Central memory CD4-positive, alpha-beta T cell (primary cell): ENCODE measurements around the gene PKP3.
A peak's percentile ranks its signal among the peaks of the same experiment; 100 is the strongest.
"Not testable (repeated sequence)": the region's sequence is repeated elsewhere in the genome, so short reads cannot be mapped to it uniquely, and the experiment has no call there.

Source experiments
- DNase-seq: peaks from one replicate; pipeline ENCODE4 v3.0.0; 2022

PKP3 gene

GRCh38 chr11:432501-433100, 38.6 kb downstream of the PKP3 start:
- no peak for DNase-seq

GRCh38 chr11:433111-433510, 39.1 kb downstream of the PKP3 start:
- no peak for DNase-seq

GRCh38 chr11:433641-434040, 39.6 kb downstream of the PKP3 start:
- DNase-seq = no peak

GRCh38 chr11:434496-434895, 40.5 kb downstream of the PKP3 start:
- no peak for DNase-seq

- not testable (repeated sequence) for DNase-seq
Measured at GRCh38 chr11:434999-435740, 41.2 kb downstream of the PKP3 start.

GRCh38 chr11:437228-437870, 43.3 kb downstream of the PKP3 start:
- no peak for DNase-seq

- no peak for DNase-seq
Measured at GRCh38 chr11:438101-438844, 44.3 kb downstream of the PKP3 start.

GRCh38 chr11:439315-440064, 45.5 kb downstream of the PKP3 start:
- DNase-seq = no peak

GRCh38 chr11:440065-441042, 46.3 kb downstream of the PKP3 start:
- DNase-seq = no peak

- no peak for DNase-seq
Measured at GRCh38 chr11:441043-441417, 47.0 kb downstream of the PKP3 start.

GRCh38 chr11:441418-442274, 47.6 kb downstream of the PKP3 start, which contains the start of gene ANO9:
Gene ANO9 (minus strand): TSS chr11:442011. CDS start chr11:441926, 85 bp downstream.
- peak; percentile 50 for DNase-seq

GRCh38 chr11:442611-443081, 48.6 kb downstream of the PKP3 start:
- no peak for DNase-seq

- no peak for DNase-seq
Measured at GRCh38 chr11:443542-444199, 49.7 kb downstream of the PKP3 start.

GRCh38 chr11:444396-445144, 50.6 kb downstream of the PKP3 start:
- DNase-seq = no peak

GRCh38 chr11:445765-446588, 52.0 kb downstream of the PKP3 start:
- no peak for DNase-seq

GRCh38 chr11:446891-447290, 52.9 kb downstream of the PKP3 start:
- no peak for DNase-seq

- DNase-seq = peak; percentile 90
Measured at GRCh38 chr11:447923-448731, 54.1 kb downstream of the PKP3 start.
